ENCODE results near the gene CENPO. TPM values are rescaled to one million over a fixed set of nuclear protein-coding genes. Genes with fewer than 3 reads are reported as not detected.

CENPO gene
- polyA plus RNA-seq, 2 of the 4 experiments (the other 2 are of a cell fraction), result 49.6 to 62.0 TPM

DNA sequence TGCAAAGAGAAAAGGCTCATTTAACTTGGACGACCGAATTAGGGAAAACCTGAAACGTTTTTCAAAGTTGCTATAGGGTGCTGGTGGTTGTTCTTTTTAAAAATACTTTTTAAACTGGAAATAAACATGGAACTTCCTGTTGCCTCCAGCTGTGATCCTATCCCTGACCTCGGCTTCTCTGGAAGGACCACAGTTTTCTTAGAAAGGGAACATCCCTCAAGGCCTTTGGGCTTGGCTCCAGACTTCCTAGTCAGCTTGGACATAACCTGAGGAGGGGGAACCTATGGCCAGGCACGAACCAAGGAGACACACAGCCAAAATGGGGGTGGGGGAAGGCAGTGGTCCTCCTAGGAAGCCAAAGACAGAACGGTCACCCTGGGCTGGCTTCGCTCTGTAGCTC is 57.7 kb downstream of the CENPO start:
- DNase-seq (ENCODE audit: low read depth in 1 of 2, low spot score in 1 of 2) (no peak), ATAC-seq (no peak), FAIRE-seq (no peak)
- Histone ChIP-seq H3K27ac (no peak overlapping the region), H3K4me1 (no peaks in the 10 kb centered on the region), H3K9me3 (peaks cover 4% of the 10 kb centered on the region; the same call in 1 of the 3 replicates), H3K4me3 (no peak overlapping the region), H3K4me2 (no peak overlapping the region)
- CTCF ChIA-PET, result interaction anchor here (1.3 kb wide), 1 partner anchor 12 kb away, joined by 3 read pairs; no protein-coding TSS in a partner anchor
- TF ChIP-seq ZSCAN20 (CRISPR knock-in tag; IDR thresholded peaks at IDR 0.05) (no peak), CBX8 (IDR thresholded peaks at IDR 0.05) (no peak)
- 78% methylated on average over 7 of the region's 7 CpGs for WGBS (ENCODE audit: missing lambda C conversion rate)
- POLR2A ChIA-PET, result no interaction called here

DNA sequence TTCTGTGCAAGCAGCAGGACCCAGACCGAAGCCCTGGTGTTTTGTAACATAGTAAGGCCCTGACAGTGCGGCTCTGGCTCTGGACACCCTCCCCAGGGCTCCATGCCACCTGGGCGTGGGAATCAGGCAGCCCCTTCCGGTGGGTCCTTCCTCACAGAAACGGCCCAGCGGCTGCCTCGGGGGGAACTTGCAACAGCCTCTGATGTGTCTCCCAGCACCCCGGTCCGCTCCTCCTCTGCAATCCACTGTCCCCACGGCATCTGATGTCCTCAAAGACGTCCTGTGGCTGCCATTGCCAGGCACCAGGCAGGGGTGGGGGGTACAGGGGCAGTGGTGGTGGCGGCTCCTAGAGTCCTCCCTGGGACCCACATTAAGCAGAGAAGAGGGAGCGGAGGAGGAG is 58.8 kb downstream of the CENPO start:
- TF ChIP-seq, protein P1, sequence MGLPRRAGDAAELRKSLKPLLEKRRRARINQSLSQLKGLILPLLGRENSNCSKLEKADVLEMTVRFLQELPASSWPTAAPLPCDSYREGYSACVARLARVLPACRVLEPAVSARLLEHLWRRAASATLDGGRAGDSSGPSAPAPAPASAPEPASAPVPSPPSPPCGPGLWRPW (IDR thresholded peaks at IDR 0.05), result no peak
- TF ChIP-seq, protein P2, sequence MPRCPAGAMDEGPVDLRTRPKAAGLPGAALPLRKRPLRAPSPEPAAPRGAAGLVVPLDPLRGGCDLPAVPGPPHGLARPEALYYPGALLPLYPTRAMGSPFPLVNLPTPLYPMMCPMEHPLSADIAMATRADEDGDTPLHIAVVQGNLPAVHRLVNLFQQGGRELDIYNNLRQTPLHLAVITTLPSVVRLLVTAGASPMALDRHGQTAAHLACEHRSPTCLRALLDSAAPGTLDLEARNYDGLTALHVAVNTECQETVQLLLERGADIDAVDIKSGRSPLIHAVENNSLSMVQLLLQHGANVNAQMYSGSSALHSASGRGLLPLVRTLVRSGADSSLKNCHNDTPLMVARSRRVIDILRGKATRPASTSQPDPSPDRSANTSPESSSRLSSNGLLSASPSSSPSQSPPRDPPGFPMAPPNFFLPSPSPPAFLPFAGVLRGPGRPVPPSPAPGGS (IDR thresholded peaks at IDR 0.05), result no peak
- no peak for TF ChIP-seq TP53 (CRISPR knock-in tag; IDR thresholded peaks at IDR 0.05)
- no peak for TF ChIP-seq EHF (CRISPR knock-in tag; IDR thresholded peaks at IDR 0.05)
- TF ChIP-seq, protein P3, sequence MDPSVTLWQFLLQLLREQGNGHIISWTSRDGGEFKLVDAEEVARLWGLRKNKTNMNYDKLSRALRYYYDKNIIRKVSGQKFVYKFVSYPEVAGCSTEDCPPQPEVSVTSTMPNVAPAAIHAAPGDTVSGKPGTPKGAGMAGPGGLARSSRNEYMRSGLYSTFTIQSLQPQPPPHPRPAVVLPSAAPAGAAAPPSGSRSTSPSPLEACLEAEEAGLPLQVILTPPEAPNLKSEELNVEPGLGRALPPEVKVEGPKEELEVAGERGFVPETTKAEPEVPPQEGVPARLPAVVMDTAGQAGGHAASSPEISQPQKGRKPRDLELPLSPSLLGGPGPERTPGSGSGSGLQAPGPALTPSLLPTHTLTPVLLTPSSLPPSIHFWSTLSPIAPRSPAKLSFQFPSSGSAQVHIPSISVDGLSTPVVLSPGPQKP (IDR thresholded peaks at IDR 0.05; ENCODE audit: low read depth, low read length), result no peak
- TF ChIP-seq, protein P4, sequence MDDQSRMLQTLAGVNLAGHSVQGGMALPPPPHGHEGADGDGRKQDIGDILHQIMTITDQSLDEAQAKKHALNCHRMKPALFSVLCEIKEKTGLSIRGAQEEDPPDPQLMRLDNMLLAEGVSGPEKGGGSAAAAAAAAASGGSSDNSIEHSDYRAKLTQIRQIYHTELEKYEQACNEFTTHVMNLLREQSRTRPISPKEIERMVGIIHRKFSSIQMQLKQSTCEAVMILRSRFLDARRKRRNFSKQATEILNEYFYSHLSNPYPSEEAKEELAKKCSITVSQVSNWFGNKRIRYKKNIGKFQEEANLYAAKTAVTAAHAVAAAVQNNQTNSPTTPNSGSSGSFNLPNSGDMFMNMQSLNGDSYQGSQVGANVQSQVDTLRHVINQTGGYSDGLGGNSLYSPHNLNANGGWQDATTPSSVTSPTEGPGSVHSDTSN (IDR thresholded peaks at IDR 0.05), result no peak
- no peak for TF ChIP-seq RFX5 (IDR thresholded peaks at IDR 0.05)
- TF ChIP-seq KDM1A (IDR thresholded peaks at IDR 0.05; ENCODE audit: low read depth), result no peak
- TF ChIP-seq SMC3 (IDR thresholded peaks at IDR 0.05), result no peak
- no peak for TF ChIP-seq NPAS2 (CRISPR knock-in tag; IDR thresholded peaks at IDR 0.05; ENCODE audit: borderline replicate concordance)
- no peak overlapping the region for H3K4me2 ChIP-seq
- no peaks in the 10 kb centered on the region for H3K4me1 ChIP-seq
- ATAC-seq, result no peak; a peak in 1 of 6 replicates
- H3K4me3 ChIP-seq, result no peak overlapping the region
- no peak for DNase-seq (ENCODE audit: low read depth in 1 of 2, low spot score in 1 of 2)
- no peak for FAIRE-seq
- no peak overlapping the region for H3K27ac ChIP-seq
- H3K9me3 ChIP-seq, result peaks cover 4% of the 10 kb centered on the region; the same call in 1 of the 3 replicates
- 98% methylated on average over 12 of the region's 13 CpGs for WGBS (ENCODE audit: missing lambda C conversion rate)
- ChIA-PET CTCF (no interaction called here), POLR2A (no interaction called here)

DNA sequence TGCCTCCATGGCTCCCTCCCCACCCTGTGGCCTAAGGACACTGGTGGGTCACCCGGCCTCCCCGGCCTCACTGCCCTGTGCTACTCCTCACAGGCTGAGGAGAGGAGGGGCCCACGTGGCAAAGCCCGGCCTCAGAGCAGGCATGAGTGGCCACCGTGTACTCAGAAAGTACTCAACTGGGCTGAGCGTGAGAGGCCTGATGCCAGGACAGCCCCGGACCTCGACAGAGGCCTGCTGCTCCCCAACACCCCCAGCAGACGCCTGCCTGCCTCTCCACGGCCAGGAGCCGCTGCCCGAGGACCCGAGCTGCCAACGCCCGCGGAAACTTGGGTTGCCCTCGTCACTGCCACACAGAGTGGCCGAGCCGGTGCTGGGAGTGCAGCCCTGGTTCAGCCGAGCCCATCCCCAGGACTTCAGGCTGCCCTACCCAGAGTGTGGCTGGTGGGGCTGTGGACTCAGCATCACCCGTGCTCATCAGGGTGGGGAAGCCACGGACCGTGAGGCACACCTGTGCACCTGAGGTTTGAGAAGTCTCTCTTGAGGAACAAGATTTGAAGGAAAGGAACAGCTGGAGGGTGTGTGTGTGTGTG is 59.3 kb downstream of the CENPO start:
- ATAC-seq, result peak in 1 of 2 experiments; percentile 14; a peak in 2 of 6 replicates
- Histone ChIP-seq H3K9me3 (peaks cover 4% of the 10 kb centered on the region; the same call in 1 of the 3 replicates), H3K4me3 (no peak overlapping the region), H3K4me2 (no peak overlapping the region), H3K27ac (no peak overlapping the region), H3K4me1 (no peaks in the 10 kb centered on the region)
- ChIA-PET POLR2A (no interaction called here), CTCF (interaction anchor here (0.8 kb wide), 1 partner anchor 276 kb away, joined by 4 read pairs; no protein-coding TSS in a partner anchor)
- no peak for DNase-seq (ENCODE audit: low read depth in 1 of 2, low spot score in 1 of 2)
- no peak for FAIRE-seq
- WGBS (ENCODE audit: missing lambda C conversion rate), result 92% methylated on average over 20 of the region's 23 CpGs
- TF ChIP-seq HDAC2 (IDR thresholded peaks at IDR 0.05), result no peak
- no peak for TF ChIP-seq CEBPB (IDR thresholded peaks at IDR 0.05)
- no peak for TF ChIP-seq BHLHE40 (IDR thresholded peaks at IDR 0.05; ENCODE audit: low read depth, low read length)
- TF ChIP-seq GATA3 (IDR thresholded peaks at IDR 0.05; ENCODE audit: borderline replicate concordance), result no peak
- TF ChIP-seq FOXS1 (CRISPR knock-in tag; IDR thresholded peaks at IDR 0.05), result no peak
- TF ChIP-seq JUN (IDR thresholded peaks at IDR 0.05), result no peak
- TF ChIP-seq ZFP36 (IDR thresholded peaks at IDR 0.05; ENCODE audit: borderline replicate concordance, partially characterized antibody), result no peak
- no peak for TF ChIP-seq CBX2 (IDR thresholded peaks at IDR 0.05; ENCODE audit: borderline replicate concordance, low read depth)
- no peak for TF ChIP-seq TP53 (CRISPR knock-in tag; IDR thresholded peaks at IDR 0.05)
- TF ChIP-seq ZNF302 (CRISPR knock-in tag; IDR thresholded peaks at IDR 0.05), result no peak
- TF ChIP-seq, protein P1 (IDR thresholded peaks at IDR 0.05), result no peak
- no peak for TF ChIP-seq NFE2L2 (conservative IDR thresholded peaks at IDR 0.05; ENCODE audit: low read length)
- no peak for TF ChIP-seq RNF2 (IDR thresholded peaks at IDR 0.05; ENCODE audit: borderline replicate concordance, low read depth)
- no peak for TF ChIP-seq HOXA7 (CRISPR knock-in tag; IDR thresholded peaks at IDR 0.05)
- TF ChIP-seq, protein P5, sequence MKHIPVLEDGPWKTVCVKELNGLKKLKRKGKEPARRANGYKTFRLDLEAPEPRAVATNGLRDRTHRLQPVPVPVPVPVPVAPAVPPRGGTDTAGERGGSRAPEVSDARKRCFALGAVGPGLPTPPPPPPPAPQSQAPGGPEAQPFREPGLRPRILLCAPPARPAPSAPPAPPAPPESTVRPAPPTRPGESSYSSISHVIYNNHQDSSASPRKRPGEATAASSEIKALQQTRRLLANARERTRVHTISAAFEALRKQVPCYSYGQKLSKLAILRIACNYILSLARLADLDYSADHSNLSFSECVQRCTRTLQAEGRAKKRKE (CRISPR knock-in tag; IDR thresholded peaks at IDR 0.05; ENCODE audit: low read depth), result no peak
